Subcutaneous adipose tissue (tissue), 4 donors: ENCODE data around the gene TRIM36. TPM values are rescaled to one million over a fixed set of nuclear protein-coding genes. Genes with fewer than 3 reads are reported as not detected.

ENCODE experiments used
- CTCF ChIP-seq: fragments of 450-650 bp; IDR thresholded peaks from one replicate; pipeline ENCODE4 v1.5.1; 2016; ENCODE audit warnings: low read depth, mild to moderate bottlenecking, control low read depth, antibody characterized with exemption, moderate library complexity
- total RNA-seq, 4 donors: library from RNA; depleted of rRNA; stranded (reverse); fragments of >200 nt; gene quantifications; one replicate each; pipeline ENCODE4 v1.1.0, GENCODE V29; 2016

The TRIM36 gene
- total RNA-seq, 4 donors from 2014 or later: 0.44 to 2.2 (median 0.98) TPM; not detected in 1

- TF ChIP-seq CTCF: no peak
Measured at GRCh38 chr5:115132465-115132864, 37.2 kb downstream of the TRIM36 start.

- no peak for TF ChIP-seq CTCF
Measured at GRCh38 chr5:115126303-115126702, 43.4 kb downstream of the TRIM36 start.

- no peak for TF ChIP-seq CTCF
Measured at GRCh38 chr5:115124741-115125140, 45.0 kb downstream of the TRIM36 start.

- TF ChIP-seq CTCF: no peak
Measured at GRCh38 chr5:115116001-115116400, 53.7 kb downstream of the TRIM36 start.

- TF ChIP-seq CTCF: no peak
Measured at GRCh38 chr5:115109840-115110239, 59.9 kb downstream of the TRIM36 start.

- no peak for TF ChIP-seq CTCF
Measured at GRCh38 chr5:115109356-115109755, 60.4 kb downstream of the TRIM36 start.

GRCh38 chr5:115100319-115100955 is 69.3 kb downstream of the TRIM36 start:
- no peak for TF ChIP-seq CTCF
